ENCODE results near the gene NTF3. TPM values are rescaled to one million over a fixed set of nuclear protein-coding genes. Genes with fewer than 3 reads are reported as not detected.
A peak's percentile ranks its signal among the peaks of the same experiment; 100 is the strongest.

Gene NTF3
- total and polyA plus RNA-seq, 12 donors, result 0.20 to 2.2 (median 0.79) TPM; not detected in 1

DNA sequence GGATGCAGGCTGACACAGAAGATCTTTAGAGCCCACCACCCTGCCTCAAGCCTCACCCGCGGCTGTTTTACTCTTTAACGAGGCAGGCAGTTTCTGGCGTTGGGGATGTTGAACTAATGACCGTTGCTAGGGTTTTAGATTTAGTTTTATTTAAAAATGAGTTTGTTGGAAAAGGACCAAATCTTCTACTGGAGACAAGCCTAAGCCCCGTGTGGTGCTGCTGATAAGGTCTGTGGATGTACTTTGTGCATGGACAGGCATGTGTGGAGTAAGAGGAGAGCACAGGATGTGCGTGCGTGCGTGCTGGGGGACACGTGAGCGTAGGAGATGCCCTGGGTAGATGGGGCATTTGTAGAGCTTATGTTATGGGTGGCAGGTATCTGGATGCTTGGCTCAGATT, 5.7 kb downstream of the NTF3 start:
- intact Hi-C loops (cut with DNase I), result loop anchor here in 2 of 10 donors (5.0 to 10.0 kb wide), 3 partner anchors 217 to 413 kb away; no protein-coding TSS in a partner anchor
- peak in 1 of 2 donors; percentile 30 for DNase-seq
- peaks cover 0 to 50% (median 16%) of the 10 kb centered on the region in 7 donors for H3K27me3 ChIP-seq
- H3K36me3 ChIP-seq, result no peaks in the 10 kb centered on the region
- H3K4me1 ChIP-seq, result peaks cover 4 to 68% (median 33%) of the 10 kb centered on the region in 9 donors
- WGBS, 2 donors, result 37 to 50% methylated on average over 11 of the region's 11 CpGs
- H3K4me3 ChIP-seq, result no peak overlapping the region
- TF ChIP-seq, protein P1, sequence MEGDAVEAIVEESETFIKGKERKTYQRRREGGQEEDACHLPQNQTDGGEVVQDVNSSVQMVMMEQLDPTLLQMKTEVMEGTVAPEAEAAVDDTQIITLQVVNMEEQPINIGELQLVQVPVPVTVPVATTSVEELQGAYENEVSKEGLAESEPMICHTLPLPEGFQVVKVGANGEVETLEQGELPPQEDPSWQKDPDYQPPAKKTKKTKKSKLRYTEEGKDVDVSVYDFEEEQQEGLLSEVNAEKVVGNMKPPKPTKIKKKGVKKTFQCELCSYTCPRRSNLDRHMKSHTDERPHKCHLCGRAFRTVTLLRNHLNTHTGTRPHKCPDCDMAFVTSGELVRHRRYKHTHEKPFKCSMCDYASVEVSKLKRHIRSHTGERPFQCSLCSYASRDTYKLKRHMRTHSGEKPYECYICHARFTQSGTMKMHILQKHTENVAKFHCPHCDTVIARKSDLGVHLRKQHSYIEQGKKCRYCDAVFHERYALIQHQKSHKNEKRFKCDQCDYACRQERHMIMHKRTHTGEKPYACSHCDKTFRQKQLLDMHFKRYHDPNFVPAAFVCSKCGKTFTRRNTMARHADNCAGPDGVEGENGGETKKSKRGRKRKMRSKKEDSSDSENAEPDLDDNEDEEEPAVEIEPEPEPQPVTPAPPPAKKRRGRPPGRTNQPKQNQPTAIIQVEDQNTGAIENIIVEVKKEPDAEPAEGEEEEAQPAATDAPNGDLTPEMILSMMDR (IDR thresholded peaks at IDR 0.05), result no peak
- peaks cover 0 to 7% (median 0%) of the 10 kb centered on the region in 11 donors for H3K9me3 ChIP-seq
- peak overlapping the region in 8 of 10 donors; percentile 20 to 67 (median 42) for H3K27ac ChIP-seq
- peak; percentile 18 to 70 (median 46) for ATAC-seq

DNA sequence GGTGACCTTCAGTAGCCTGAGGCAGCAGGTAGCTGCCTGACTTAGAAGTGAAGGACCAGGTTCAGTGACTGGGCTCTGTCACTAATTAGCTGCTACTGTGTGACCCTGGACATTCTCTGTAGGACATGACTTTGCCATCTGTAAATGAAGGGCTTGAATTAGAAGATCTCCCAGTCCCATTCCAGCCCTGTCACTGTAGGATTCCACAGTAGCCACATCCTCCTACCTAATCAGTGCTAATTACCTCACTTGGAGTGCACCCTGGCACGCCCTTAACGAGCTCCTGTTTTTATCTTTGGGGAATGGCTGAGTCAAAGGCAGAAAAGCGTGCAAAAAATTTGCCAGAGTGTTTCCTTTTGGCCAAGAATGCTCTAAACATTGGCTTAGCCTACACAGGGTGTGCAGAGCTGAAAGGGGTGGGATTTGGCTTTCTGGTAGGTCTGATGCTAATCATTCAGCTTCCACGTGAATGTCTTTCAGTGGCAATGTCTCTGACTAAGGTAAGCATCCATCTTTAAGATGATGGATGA, 6.8 kb downstream of the NTF3 start:
- H3K27ac ChIP-seq, result no peak overlapping the region
- H3K9me3 ChIP-seq, result peaks cover 0 to 7% (median 0%) of the 10 kb centered on the region in 11 donors
- H3K4me1 ChIP-seq, result peaks cover 0 to 59% (median 26%) of the 10 kb centered on the region in 9 donors
- no peak for DNase-seq
- H3K4me3 ChIP-seq, result no peak overlapping the region
- TF ChIP-seq, protein P1 (IDR thresholded peaks at IDR 0.05), result no peak
- peaks cover 0 to 42% (median 5%) of the 10 kb centered on the region in 7 donors for H3K27me3 ChIP-seq
- no peaks in the 10 kb centered on the region for H3K36me3 ChIP-seq
- WGBS, 2 donors, result 39 to 54% methylated on average over 4 of the region's 4 CpGs
- intact Hi-C loops (cut with DNase I), result loop anchor here in 2 of 10 donors (5.0 to 10.0 kb wide), 3 partner anchors 216 to 414 kb away; no protein-coding TSS in a partner anchor
- no peak for ATAC-seq

DNA sequence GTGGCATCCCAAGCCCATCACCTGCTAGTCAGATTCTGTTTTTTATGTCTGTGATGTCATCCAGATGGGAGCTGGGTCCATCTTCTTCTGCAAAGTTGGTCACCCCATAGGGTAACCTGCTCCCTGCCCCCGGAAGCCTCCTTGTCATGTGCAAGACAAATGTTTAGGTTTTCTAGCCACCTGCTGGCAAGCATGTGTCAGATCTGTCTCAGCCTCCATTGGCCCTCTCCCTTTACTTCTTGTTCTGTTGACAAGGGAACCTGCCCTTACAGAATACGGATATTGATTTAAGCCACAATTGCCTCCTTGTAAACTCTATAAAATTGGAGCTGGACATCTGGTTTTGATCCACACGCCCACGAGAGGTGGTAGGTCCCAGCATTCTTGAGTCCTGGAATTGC, 7.5 kb downstream of the NTF3 start:
- ATAC-seq, result no peak
- Histone ChIP-seq H3K27me3 (peaks cover 0 to 36% (median 0%) of the 10 kb centered on the region in 7 donors), H3K36me3 (no peaks in the 10 kb centered on the region), H3K27ac (no peak overlapping the region), H3K4me1 (peaks cover 0 to 56% (median 26%) of the 10 kb centered on the region in 9 donors), H3K4me3 (no peak overlapping the region), H3K9me3 (peaks cover 0 to 7% (median 0%) of the 10 kb centered on the region in 11 donors)
- 83 to 88% methylated on average over 4 of the region's 4 CpGs for WGBS, 2 donors
- intact Hi-C loops (cut with DNase I), result loop anchor here in 2 of 10 donors (5.0 to 10.0 kb wide), 3 partner anchors 215 to 415 kb away; no protein-coding TSS in a partner anchor
- no peak for DNase-seq
- TF ChIP-seq, protein P1 (IDR thresholded peaks at IDR 0.05), result no peak

DNA sequence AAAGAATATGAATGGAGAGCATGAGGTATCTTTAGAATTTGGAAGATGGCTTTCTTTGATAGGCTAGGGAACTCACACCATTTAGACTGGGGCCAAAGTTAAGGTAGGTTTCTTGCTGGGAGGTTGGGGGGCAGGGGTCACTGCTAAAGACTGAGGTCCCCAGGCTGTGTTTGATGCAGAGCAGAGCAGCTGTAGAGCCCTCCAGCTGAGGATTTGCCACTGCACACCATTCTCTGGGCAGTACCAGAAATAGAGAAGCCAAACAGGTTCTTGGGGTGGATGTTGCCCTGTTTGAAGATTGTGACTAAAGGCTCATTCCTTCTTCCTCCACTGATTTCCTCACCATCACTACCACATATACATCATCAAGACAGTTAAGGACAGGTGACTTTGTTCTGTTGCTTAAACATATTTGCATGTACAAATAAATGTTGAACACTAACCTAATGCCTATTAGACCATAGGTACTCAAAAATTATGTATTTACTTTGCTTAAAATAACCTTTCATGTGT, 7.9 kb downstream of the NTF3 start:
- peaks cover 0 to 56% (median 26%) of the 10 kb centered on the region in 9 donors for H3K4me1 ChIP-seq
- intact Hi-C loops (cut with DNase I), result loop anchor here (2.0 to 10.0 kb wide), 13 partner anchors 67 to 418 kb away; no protein-coding TSS in a partner anchor
- peaks cover 0 to 31% (median 0%) of the 10 kb centered on the region in 7 donors for H3K27me3 ChIP-seq

More for the DNA sequence above, 7.9 kb downstream of the NTF3 start:
- Histone ChIP-seq H3K9me3 (peaks cover 0 to 7% (median 0%) of the 10 kb centered on the region in 11 donors), H3K27ac (no peak overlapping the region), H3K36me3 (no peaks in the 10 kb centered on the region), H3K4me3 (no peak overlapping the region)
- TF ChIP-seq, protein P1 (IDR thresholded peaks at IDR 0.05), result no peak
- DNase-seq (no peak), ATAC-seq (no peak)

All from heart right ventricle (tissue), 16 donors.